K562 (cell line): ENCODE data around the gene CTDSP1. TPM values are rescaled to one million over a fixed set of nuclear protein-coding genes. Genes with fewer than 3 reads are reported as not detected.

ENCODE experiments used
- ATAC-seq: fragments of 200-7000 bp; cut with Tn5 transposase; 3 replicates; pipeline ENCODE4 v1.9.1; 2020; ENCODE audit warnings: moderate library complexity
- BruUV-seq: library from RNA; stranded (reverse); fragments of 400-500 nt; replicated peaks from 2 replicates; lab custom pipeline; 2021; lab: Mats Ljungman, UMichigan
- CTCF ChIA-PET: fragments of 300-600 bp; formaldehyde crosslinking; extraction: SDS; loops from one replicate; lab custom pipeline; 2021; ENCODE audit warnings: low intra/inter-chr PET ratio; lab: Yijun Ruan, JAX
- POLR2A ChIA-PET: fragments of 300-600, 350-650 bp; sonication (Branson Sonifier 250); formaldehyde crosslinking; extraction: SDS; loops from one replicate; lab custom pipeline; 2021; ENCODE audit warnings: antibody characterized with exemption, inconsistent platforms; lab: Yijun Ruan, JAX
- DNase-seq, 4 experiments: peaks; one replicate each; pipeline versions ENCODE4 v3.0.0 to v3.0.0-alpha.2; 2011 to 2018; ENCODE audit warnings: low spot score in 3 of 4, mixed read lengths in 3 of 4; ENCODE audit errors: extremely low read depth in 1 of 4
- FAIRE-seq: peaks from 2 replicates; lab custom pipeline; 2011; peaks lifted over from hg19 to GRCh38; lab: Jason Lieb, UNC
- H2AFZ ChIP-seq: 2 replicates; pipeline ENCODE4 v1.6.0; 2011; ENCODE audit warnings: low read depth, low read length, control low read depth, inconsistent platforms
- H3K27ac ChIP-seq: fragments of 200-600 bp; 3 replicates; pipeline ENCODE4 v1.8.0; 2011; ENCODE audit warnings: low read depth, mild to moderate bottlenecking, control low read depth, inconsistent platforms, low read length, moderate library complexity, mixed read lengths; ENCODE audit errors: extremely low read depth
- H3K27me3 ChIP-seq, 2 experiments: fragments of 300-600 bp in 1 of 2; 2 replicates in 1 of 2; 3 replicates in 1 of 2; pipeline versions ENCODE4 v1.6.0 to v1.8.0; 2011; ENCODE audit warnings: inconsistent platforms in 2 of 2, low read length in 2 of 2, mild to moderate bottlenecking in 1 of 2, mixed read lengths in 1 of 2, moderate library complexity in 1 of 2; ENCODE audit not compliant: control insufficient read depth in 2 of 2, insufficient read depth in 2 of 2
- H3K36me3 ChIP-seq: fragments of 300-600 bp; 3 replicates; pipeline ENCODE4 v1.8.0; 2011; ENCODE audit warnings: mild to moderate bottlenecking, low read length, inconsistent platforms; ENCODE audit not compliant: control insufficient read depth, insufficient read depth
- H3K4me1 ChIP-seq, 2 experiments: fragments of 200-600 bp in 1 of 2; replicated peaks in 1 of 2; 2 replicates in 1 of 2; 3 replicates in 1 of 2; pipeline versions ENCODE4 v1.5.1 to v1.8.0; 2011; ENCODE audit warnings: inconsistent platforms in 2 of 2, low read length in 2 of 2, mild to moderate bottlenecking in 1 of 2, mixed read lengths in 1 of 2, moderate library complexity in 1 of 2; ENCODE audit not compliant: control insufficient read depth in 2 of 2, insufficient read depth in 2 of 2
- H3K4me2 ChIP-seq: 2 replicates; pipeline ENCODE4 v1.6.1; 2011; ENCODE audit warnings: low read length, control low read depth, inconsistent platforms, mixed read lengths; ENCODE audit not compliant: insufficient read depth
- H3K4me3 ChIP-seq: fragments of 200-600 bp; sonication (generic), shearing (Covaris generic); 2 replicates; pipeline ENCODE4 v1.5.1; 2016; ENCODE audit warnings: control low read depth, inconsistent platforms
- H3K79me2 ChIP-seq: fragments of 200-600 bp; 3 replicates; pipeline ENCODE4 v1.8.0; 2011; ENCODE audit warnings: low read length, inconsistent platforms; ENCODE audit not compliant: control insufficient read depth, insufficient read depth
- H3K9ac ChIP-seq, 2 experiments: 2 replicates each; pipeline versions ENCODE4 v1.6.0 to v1.6.1; 2011; ENCODE audit warnings: low read depth in 2 of 2, low read length in 2 of 2, control low read depth in 1 of 2, inconsistent platforms in 1 of 2, mild to moderate bottlenecking in 1 of 2, mixed read lengths in 1 of 2; ENCODE audit not compliant: insufficient read depth in 1 of 2
- H3K9me1 ChIP-seq: one replicate; pipeline ENCODE4 v1.6.0; 2011; ENCODE audit warnings: inconsistent platforms, mild to moderate bottlenecking, low read length, moderate library complexity; ENCODE audit not compliant: control insufficient read depth, insufficient read depth
- H3K9me3 ChIP-seq: replicated peaks from 2 replicates; pipeline ENCODE4 v1.5.1; 2011; ENCODE audit warnings: low read depth, low read length, inconsistent platforms; ENCODE audit not compliant: control insufficient read depth, insufficient read depth
- H4K20me1 ChIP-seq: replicated peaks from 2 replicates; pipeline ENCODE4 v1.6.1; 2011; ENCODE audit warnings: low read length, inconsistent platforms, mixed read lengths; ENCODE audit not compliant: control insufficient read depth, insufficient read depth
- CBFB ChIP-seq: sonication (generic); formaldehyde crosslinking; IDR thresholded peaks from 2 replicates; pipeline ENCODE4 v1.4.0; 2020; ENCODE audit warnings: mild to moderate bottlenecking, missing genetic modification reagents
- CEBPB ChIP-seq: fragments of 450-650 bp; IDR thresholded peaks from 2 replicates; pipeline ENCODE4 v1.6.1; 2016; ENCODE audit warnings: missing genetic modification characterization, missing compliant biosample characterization
- CREM ChIP-seq: IDR thresholded peaks from 2 replicates; pipeline ENCODE4 v1.6.1; 2014; ENCODE audit warnings: antibody characterized with exemption, low read depth
- GMEB1 ChIP-seq: fragments of 250-450 bp; sonication (Bioruptor Pico); IDR thresholded peaks from 2 replicates; pipeline ENCODE4 v1.4.0; 2020; ENCODE audit warnings: mild to moderate bottlenecking
- MBD2 ChIP-seq: sonication (generic); IDR thresholded peaks from 2 replicates; pipeline ENCODE4 v1.6.1; 2016; ENCODE audit warnings: low read depth, borderline replicate concordance
- NFIC ChIP-seq: fragments of 450-650 bp; IDR thresholded peaks from 2 replicates; pipeline ENCODE4 v1.6.1; 2017; ENCODE audit warnings: mild to moderate bottlenecking, inconsistent platforms
- PHF8 ChIP-seq: fragments of 200-600 bp; sonication (generic); IDR thresholded peaks from 2 replicates; pipeline ENCODE4 v1.6.1; 2012; ENCODE audit warnings: mixed run types, mild to moderate bottlenecking, inconsistent platforms, low read length, moderate library complexity, borderline replicate concordance
- RBFOX2 ChIP-seq: fragments of 200-400 bp; formaldehyde crosslinking; IDR thresholded peaks from 2 replicates; pipeline ENCODE4 v1.6.1; 2017; ENCODE audit warnings: low read depth, mild to moderate bottlenecking, low read length, moderate library complexity
- ZNF592 ChIP-seq: fragments of 450-650 bp; IDR thresholded peaks from 2 replicates; pipeline ENCODE4 v1.6.1; 2017; ENCODE audit warnings: antibody characterized with exemption, mild to moderate bottlenecking
- WGBS: fragments of 100-300 bp; shearing (Covaris generic); methylation state at CpG from one replicate; pipeline ENCODE4 v1.1.6; 2016; ENCODE audit warnings: low coverage, mixed read lengths; ENCODE audit not compliant: insufficient coverage; ENCODE audit errors: missing lambda C conversion rate; 5-methylcytosine and 5-hydroxymethylcytosine counted together
- in situ Hi-C: fragments of 300-500 bp; cut with MboI; formaldehyde crosslinking; loops from 4 replicates; pipeline ENCODE4 v1.15.0; 2018; ENCODE audit warnings: inconsistent platforms, mixed read lengths
- intact Hi-C: fragments of 100-400 bp; cut with micrococcal nuclease; formaldehyde crosslinking; loops from 2 replicates; pipeline ENCODE4 v1.14.2; 2022
- polyA plus RNA-seq, 8 experiments: library from polyadenylated mRNA; depleted of rRNA in 4 of 8; stranded (reverse) in 5 of 8; unstranded in 3 of 8; fragments of >200 nt; fragmentation: Nextera tagmentation in 2 of 8; fragmentation: Illumina TruSeq in 1 of 8; extraction: Ambion mirVana in 2 of 8; extraction: Trizol in 1 of 8; gene quantifications; 2 replicates each; pipeline versions ENCODE4 v1.2.1 to v1.2.3, GENCODE V29; 2011 to 2014; ENCODE audit warnings: inconsistent platforms in 1 of 8, missing spikeins in 1 of 8
- total RNA-seq, 7 experiments: library from RNA; depleted of rRNA in 6 of 7; stranded (reverse); fragments of >200 nt in 6 of 7; fragmentation: Illumina TruSeq in 2 of 7; extraction: Trizol in 2 of 7; gene quantifications; 2 replicates each; pipeline versions ENCODE4 v1.2.1 to v1.2.3, GENCODE V29; 2011 to 2021; ENCODE audit warnings: low replicate concordance in 1 of 7
- TF ChIP-seq, protein P1 (sequence below): sonication (generic); formaldehyde crosslinking; IDR thresholded peaks from 2 replicates; pipeline ENCODE4 v1.8.1; 2023; ENCODE audit warnings: mild to moderate bottlenecking, missing genetic modification reagents
- TF ChIP-seq, protein P2 (sequence below): sonication (generic); formaldehyde crosslinking; IDR thresholded peaks from 2 replicates; pipeline ENCODE4 v1.8.0; 2022; ENCODE audit warnings: missing genetic modification reagents, mild to moderate bottlenecking, moderate library complexity, borderline replicate concordance

Gene CTDSP1
- total and polyA plus RNA-seq, 9 of the 15 experiments (the other 6 are each of a cell fraction or from before 2014, with no cell fraction given) = 2.4 to 74.8 (median 45.8) TPM

- H2AFZ ChIP-seq = peak overlapping the region; percentile 67
- in situ Hi-C loops = loop anchor here (5.0 kb wide), 1 partner anchor 107 kb away; no protein-coding TSS in a partner anchor
- POLR2A ChIA-PET = interaction anchor here (0.6 to 2.2 kb wide), 14 partner anchors 9 to 123 kb away, joined by 3 to 9 read pairs (median 3); no protein-coding TSS in a partner anchor
- TF ChIP-seq GMEB1 (no peak), PHF8 (peak; percentile 8; the same call in 1 of the 2 replicates), RBFOX2 (peak; percentile 5), CREM (peak; percentile 55), NFIC (peak; percentile 51), CEBPB (0 out of 2 replicates have a peak, but pooled peaks have one; percentile 4), ZNF592 (peak; percentile 59; the same call in 1 of the 2 replicates), CBFB (CRISPR knock-in tag) (0 out of 2 replicates have a peak, but pooled peaks have one; percentile 4), MBD2 (0 out of 2 replicates have a peak, but pooled peaks have one; percentile 9)
- TF ChIP-seq, protein P1, sequence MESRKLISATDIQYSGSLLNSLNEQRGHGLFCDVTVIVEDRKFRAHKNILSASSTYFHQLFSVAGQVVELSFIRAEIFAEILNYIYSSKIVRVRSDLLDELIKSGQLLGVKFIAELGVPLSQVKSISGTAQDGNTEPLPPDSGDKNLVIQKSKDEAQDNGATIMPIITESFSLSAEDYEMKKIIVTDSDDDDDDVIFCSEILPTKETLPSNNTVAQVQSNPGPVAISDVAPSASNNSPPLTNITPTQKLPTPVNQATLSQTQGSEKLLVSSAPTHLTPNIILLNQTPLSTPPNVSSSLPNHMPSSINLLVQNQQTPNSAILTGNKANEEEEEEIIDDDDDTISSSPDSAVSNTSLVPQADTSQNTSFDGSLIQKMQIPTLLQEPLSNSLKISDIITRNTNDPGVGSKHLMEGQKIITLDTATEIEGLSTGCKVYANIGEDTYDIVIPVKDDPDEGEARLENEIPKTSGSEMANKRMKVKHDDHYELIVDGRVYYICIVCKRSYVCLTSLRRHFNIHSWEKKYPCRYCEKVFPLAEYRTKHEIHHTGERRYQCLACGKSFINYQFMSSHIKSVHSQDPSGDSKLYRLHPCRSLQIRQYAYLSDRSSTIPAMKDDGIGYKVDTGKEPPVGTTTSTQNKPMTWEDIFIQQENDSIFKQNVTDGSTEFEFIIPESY (CRISPR knock-in tag) = peak; percentile 85
- TF ChIP-seq, protein P2, sequence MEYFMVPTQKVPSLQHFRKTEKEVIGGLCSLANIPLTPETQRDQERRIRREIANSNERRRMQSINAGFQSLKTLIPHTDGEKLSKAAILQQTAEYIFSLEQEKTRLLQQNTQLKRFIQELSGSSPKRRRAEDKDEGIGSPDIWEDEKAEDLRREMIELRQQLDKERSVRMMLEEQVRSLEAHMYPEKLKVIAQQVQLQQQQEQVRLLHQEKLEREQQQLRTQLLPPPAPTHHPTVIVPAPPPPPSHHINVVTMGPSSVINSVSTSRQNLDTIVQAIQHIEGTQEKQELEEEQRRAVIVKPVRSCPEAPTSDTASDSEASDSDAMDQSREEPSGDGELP (CRISPR knock-in tag) = 0 out of 2 replicates have a peak, but pooled peaks have one; percentile 11
Measured at GRCh38 chr2:218394298-218395089, 5.2 kb upstream of the CTDSP1 start.

More at GRCh38 chr2:218394298-218395089, 5.2 kb upstream of the CTDSP1 start:
- no peaks in the 10 kb centered on the region for H3K36me3 ChIP-seq
- peak overlapping the region; percentile 90 for H3K27ac ChIP-seq
- 25% methylated on average over 11 of the region's 13 CpGs for WGBS
- ATAC-seq (no peak), FAIRE-seq (no peak), DNase-seq (peak in 2 of 4 experiments; percentile 6 to 38)
- H3K9ac ChIP-seq = peak overlapping the region; percentile 73 to 88
- peaks cover 49% of the 10 kb centered on the region for H3K79me2 ChIP-seq
- no peaks in the 10 kb centered on the region for H3K27me3 ChIP-seq
- no TSS peak for BruUV-seq
- peaks cover 20 to 64% of the 10 kb centered on the region in 2 experiments for H3K4me1 ChIP-seq
- H3K4me2 ChIP-seq = peak overlapping the region; percentile 91
- CTCF ChIA-PET = interaction anchor here (2.0 kb wide), 1 partner anchor 122 kb away, joined by 8 read pairs; no protein-coding TSS in a partner anchor
- peak overlapping the region; percentile 57 for H3K4me3 ChIP-seq
- H3K9me1 ChIP-seq = no peaks in the 10 kb centered on the region
- H3K9me3 ChIP-seq = no peaks in the 10 kb centered on the region
- no peaks in the 10 kb centered on the region for H4K20me1 ChIP-seq
- intact Hi-C loops = loop anchor here (5.0 kb wide), 1 partner anchor 173 kb away; the partner anchor contains the start of genes CNOT9 and USP37
